ENCODE results near the gene AGPAT1.

The AGPAT1 gene, protein sequence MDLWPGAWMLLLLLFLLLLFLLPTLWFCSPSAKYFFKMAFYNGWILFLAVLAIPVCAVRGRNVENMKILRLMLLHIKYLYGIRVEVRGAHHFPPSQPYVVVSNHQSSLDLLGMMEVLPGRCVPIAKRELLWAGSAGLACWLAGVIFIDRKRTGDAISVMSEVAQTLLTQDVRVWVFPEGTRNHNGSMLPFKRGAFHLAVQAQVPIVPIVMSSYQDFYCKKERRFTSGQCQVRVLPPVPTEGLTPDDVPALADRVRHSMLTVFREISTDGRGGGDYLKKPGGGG

DNA sequence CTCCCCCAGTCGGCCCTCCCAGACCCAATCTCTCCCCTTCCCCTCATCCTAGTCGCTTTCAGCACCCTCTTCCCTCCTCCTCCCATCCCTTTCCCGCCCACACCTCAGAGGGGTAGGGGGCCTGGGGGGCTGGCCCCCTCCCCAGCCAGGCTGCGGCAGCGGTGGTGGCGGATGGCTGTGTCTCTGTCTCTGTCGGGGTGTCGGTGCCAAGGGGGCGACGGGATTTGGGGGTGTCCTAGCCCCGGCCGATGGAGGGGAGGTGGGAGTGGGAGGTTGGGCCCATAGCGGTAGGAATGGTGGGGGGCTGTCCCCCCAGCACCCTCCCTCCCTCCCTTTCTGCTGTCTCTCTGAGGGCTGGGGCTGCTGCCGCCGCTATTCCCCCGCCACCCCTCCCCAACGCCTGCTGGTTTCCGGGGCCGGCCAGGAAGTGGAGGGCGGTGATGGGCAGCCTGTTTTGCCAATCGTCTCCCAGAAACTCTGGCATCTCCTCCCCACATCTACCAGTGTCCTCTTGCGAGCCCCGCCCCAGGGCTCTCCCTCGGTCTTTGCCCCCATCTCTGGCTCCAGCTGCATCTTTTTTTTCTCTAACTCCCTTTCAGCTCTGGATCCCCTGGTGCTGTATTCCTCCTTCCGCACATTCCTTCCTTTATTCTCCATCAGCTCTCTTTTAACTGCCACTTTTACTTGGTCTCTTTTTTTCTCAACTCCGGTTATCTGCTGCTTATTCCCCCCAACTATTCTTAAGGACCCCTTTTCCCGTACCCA is at the start of gene AGPAT1:
AGPAT1 (minus strand) TSS at position 374 of the 765 bp plus-strand sequence. CDS start 4,588 bp downstream, outside the sequence.
- peaks cover 16% of the 10 kb centered on the region for H3F3A ChIP-seq (ENCODE audit: insufficient read depth)
- H2AFZ ChIP-seq (ENCODE audit: low read depth, low read length, severe bottlenecking), result peak within 1 kb of the TSS; percentile 59
- H3K9me3 ChIP-seq (ENCODE audit: insufficient read depth, low read length), result no peaks in the 10 kb centered on the region
- no peaks in the 10 kb centered on the region for H3K27me3 ChIP-seq (ENCODE audit: low read length)
- TF ChIP-seq, protein P1, sequence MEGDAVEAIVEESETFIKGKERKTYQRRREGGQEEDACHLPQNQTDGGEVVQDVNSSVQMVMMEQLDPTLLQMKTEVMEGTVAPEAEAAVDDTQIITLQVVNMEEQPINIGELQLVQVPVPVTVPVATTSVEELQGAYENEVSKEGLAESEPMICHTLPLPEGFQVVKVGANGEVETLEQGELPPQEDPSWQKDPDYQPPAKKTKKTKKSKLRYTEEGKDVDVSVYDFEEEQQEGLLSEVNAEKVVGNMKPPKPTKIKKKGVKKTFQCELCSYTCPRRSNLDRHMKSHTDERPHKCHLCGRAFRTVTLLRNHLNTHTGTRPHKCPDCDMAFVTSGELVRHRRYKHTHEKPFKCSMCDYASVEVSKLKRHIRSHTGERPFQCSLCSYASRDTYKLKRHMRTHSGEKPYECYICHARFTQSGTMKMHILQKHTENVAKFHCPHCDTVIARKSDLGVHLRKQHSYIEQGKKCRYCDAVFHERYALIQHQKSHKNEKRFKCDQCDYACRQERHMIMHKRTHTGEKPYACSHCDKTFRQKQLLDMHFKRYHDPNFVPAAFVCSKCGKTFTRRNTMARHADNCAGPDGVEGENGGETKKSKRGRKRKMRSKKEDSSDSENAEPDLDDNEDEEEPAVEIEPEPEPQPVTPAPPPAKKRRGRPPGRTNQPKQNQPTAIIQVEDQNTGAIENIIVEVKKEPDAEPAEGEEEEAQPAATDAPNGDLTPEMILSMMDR (IDR thresholded peaks at IDR 0.05; ENCODE audit: insufficient read depth, low read length, poor library complexity, severe bottlenecking), result no peak
- no peak for TF ChIP-seq EZH2phosphoT487 (conservative IDR thresholded peaks at IDR 0.05; ENCODE audit: low read length)
- peak within 1 kb of the TSS; percentile 81 for H3K27ac ChIP-seq (ENCODE audit: low read depth, low read length)
- peak within 1 kb of the TSS; percentile 88 for H3K9ac ChIP-seq (ENCODE audit: low read length)
- H4K20me1 ChIP-seq (ENCODE audit: low read depth, low read length), result no peaks in the 10 kb centered on the region
- H3K36me3 ChIP-seq (ENCODE audit: low read length), result no peaks in the 10 kb centered on the region
- H3K4me3 ChIP-seq (ENCODE audit: insufficient read depth, low read length, poor library complexity, severe bottlenecking), result peak within 1 kb of the TSS; percentile 86
- no peaks in the 10 kb centered on the region for H3K9me2 ChIP-seq (replicated peaks; ENCODE audit: insufficient read depth, low read length)
- H3K79me2 ChIP-seq (ENCODE audit: insufficient read depth, low read length), result peaks cover 31% of the 10 kb centered on the region
- H3K4me2 ChIP-seq (ENCODE audit: low read depth, low read length, poor library complexity, severe bottlenecking), result peak within 1 kb of the TSS; percentile 73

DNA sequence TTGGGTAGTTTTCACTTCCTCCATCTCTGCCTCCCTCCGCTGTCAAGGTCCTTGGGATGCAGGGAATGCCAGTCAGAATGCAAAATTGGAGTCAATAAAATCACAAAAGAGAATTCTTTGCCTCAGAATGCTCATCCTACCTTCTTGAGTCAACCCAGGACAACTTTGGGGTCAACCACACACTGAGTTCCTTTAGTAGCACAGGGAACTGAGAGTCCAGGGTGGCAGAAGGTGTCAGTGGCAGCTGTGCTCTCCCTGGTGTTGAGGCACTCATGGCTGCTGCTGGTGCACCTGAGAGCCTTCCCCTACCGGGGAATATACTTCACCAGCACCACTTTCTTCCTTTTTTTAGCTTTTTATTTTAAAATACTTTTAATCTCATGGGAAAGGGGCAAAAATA is 48.8 kb upstream of the AGPAT1 start:
- no peak overlapping the region for H3K4me3 ChIP-seq (ENCODE audit: insufficient read depth, low read length, poor library complexity, severe bottlenecking)
- H3K9me3 ChIP-seq (ENCODE audit: insufficient read depth, low read length), result no peaks in the 10 kb centered on the region
- H3K27ac ChIP-seq (ENCODE audit: low read depth, low read length), result no peak overlapping the region
- no peaks in the 10 kb centered on the region for H3K9me2 ChIP-seq (replicated peaks; ENCODE audit: insufficient read depth, low read length)
- no peaks in the 10 kb centered on the region for H3F3A ChIP-seq (ENCODE audit: insufficient read depth)
- H4K20me1 ChIP-seq (ENCODE audit: low read depth, low read length), result no peaks in the 10 kb centered on the region
- no peak overlapping the region for H2AFZ ChIP-seq (ENCODE audit: low read depth, low read length, severe bottlenecking)
- H3K4me2 ChIP-seq (ENCODE audit: low read depth, low read length, poor library complexity, severe bottlenecking), result no peak overlapping the region
- H3K79me2 ChIP-seq (ENCODE audit: insufficient read depth, low read length), result no peaks in the 10 kb centered on the region
- TF ChIP-seq, protein P1 (IDR thresholded peaks at IDR 0.05; ENCODE audit: insufficient read depth, low read length, poor library complexity, severe bottlenecking), result no peak
- no peak for TF ChIP-seq EZH2phosphoT487 (conservative IDR thresholded peaks at IDR 0.05; ENCODE audit: low read length)
- no peaks in the 10 kb centered on the region for H3K36me3 ChIP-seq (ENCODE audit: low read length)
- no peaks in the 10 kb centered on the region for H3K27me3 ChIP-seq (ENCODE audit: low read length)
- H3K9ac ChIP-seq (ENCODE audit: low read length), result no peak overlapping the region

DNA sequence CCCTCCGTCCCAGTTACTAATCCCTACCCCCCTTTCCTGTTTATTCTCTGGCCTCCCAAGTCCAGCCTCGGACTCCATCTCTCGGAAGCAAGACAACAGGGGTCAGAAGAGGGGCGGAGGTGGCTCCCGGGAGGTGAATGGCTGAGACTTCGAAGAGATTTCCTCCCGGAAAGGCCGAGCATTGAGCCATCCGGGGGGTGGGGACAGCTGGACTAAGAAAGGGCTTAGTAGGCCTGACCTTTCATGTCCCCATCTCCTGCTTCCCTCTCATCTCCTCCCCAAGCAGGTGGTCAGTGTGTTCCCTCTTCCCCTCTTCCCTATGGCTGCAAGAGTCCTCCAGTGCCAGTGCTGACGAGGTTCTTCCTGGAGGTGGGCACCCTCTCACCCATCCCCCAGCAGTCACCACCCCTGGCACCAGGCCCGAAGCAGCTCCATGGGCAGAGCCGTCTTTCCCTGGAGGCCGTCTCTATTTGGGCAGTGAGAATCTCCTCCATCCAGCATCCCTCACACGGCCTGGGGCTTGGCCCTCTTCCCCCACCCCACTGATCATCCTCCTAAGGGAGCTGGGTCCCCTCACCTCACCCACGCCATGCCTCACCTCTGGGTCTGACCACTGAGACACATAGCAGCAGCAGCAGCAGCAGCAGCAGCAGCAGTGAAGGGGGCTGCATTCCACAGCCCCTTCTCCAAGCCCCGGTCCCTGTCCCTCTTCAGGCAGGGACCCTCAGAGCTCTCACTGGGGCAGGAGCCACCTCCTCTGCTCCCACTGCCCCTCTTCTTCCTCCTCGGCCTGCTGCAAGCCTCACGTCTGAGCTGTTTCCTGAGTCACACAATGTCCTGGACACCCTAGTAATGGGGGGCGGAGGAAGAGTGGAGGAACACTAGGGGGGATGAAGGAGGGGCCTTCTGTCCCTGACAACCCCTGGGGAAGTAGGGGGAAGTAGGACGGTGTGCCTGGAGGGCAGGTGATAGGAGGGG is 47.7 kb upstream of the AGPAT1 start, which contains the start of gene NOTCH4:
NOTCH4 (minus strand) TSS at position 810 of the 978 bp plus-strand sequence; CDS start at position 671, 139 bp downstream.
- Histone ChIP-seq H3K79me2 (ENCODE audit: insufficient read depth, low read length) (no peaks in the 10 kb centered on the region), H3K36me3 (ENCODE audit: low read length) (no peaks in the 10 kb centered on the region), H3K9me3 (ENCODE audit: insufficient read depth, low read length) (no peaks in the 10 kb centered on the region), H3F3A (ENCODE audit: insufficient read depth) (no peaks in the 10 kb centered on the region), H3K9me2 (replicated peaks; ENCODE audit: insufficient read depth, low read length) (no peaks in the 10 kb centered on the region), H3K27me3 (ENCODE audit: low read length) (no peaks in the 10 kb centered on the region), H4K20me1 (ENCODE audit: low read depth, low read length) (no peaks in the 10 kb centered on the region), H2AFZ (ENCODE audit: low read depth, low read length, severe bottlenecking) (no peak within 1 kb of the TSS), H3K27ac (ENCODE audit: low read depth, low read length) (no peak within 1 kb of the TSS), H3K4me3 (ENCODE audit: insufficient read depth, low read length, poor library complexity, severe bottlenecking) (no peak within 1 kb of the TSS), H3K4me2 (ENCODE audit: low read depth, low read length, poor library complexity, severe bottlenecking) (no peak within 1 kb of the TSS), H3K9ac (ENCODE audit: low read length) (no peak within 1 kb of the TSS)
- no peak for TF ChIP-seq EZH2phosphoT487 (conservative IDR thresholded peaks at IDR 0.05; ENCODE audit: low read length)
- TF ChIP-seq, protein P1 (IDR thresholded peaks at IDR 0.05; ENCODE audit: insufficient read depth, low read length, poor library complexity, severe bottlenecking), result no peak
